ENCODE results near the gene FBXL20. TPM values are rescaled to one million over a fixed set of nuclear protein-coding genes. Genes with fewer than 3 reads are reported as not detected.

FBXL20 gene
- total and polyA plus RNA-seq, 2 donors = 4.2 to 8.7 TPM

DNA sequence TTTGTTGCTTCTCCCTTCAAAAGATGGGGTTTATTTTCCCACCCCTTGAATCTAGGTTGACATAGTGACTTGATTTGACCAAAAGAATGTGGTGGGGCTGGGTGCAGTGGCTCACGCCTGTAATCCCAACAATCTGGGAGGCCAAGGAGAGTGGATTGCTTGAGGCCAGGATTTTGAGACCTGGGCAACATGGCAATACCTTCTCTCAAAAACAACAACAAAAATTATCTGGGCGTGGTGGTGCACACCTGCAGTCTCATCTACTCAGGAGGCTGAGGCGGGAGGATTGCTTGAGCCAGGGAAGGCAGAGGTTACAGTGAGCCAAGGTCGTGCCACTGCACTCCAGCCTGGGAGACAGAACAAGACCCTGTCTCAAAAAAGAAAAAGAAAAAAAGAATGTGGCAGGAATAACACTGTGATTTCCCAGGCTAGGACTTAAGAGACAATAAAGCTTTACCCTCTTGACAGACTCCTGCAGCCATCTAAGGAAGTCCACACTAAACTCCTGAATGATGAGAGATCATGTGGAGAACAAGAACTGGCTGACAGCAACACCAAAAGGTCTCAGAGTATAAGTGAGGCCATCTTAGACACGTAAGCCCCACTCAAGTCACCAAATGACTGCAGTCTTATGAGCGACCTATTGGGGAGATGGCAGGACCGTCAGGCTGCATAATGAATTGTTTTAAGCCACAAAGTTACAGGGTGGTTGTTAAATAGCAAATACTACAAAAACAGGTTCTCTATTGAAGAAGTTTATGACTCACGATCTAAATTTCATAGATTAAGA lies 37.0 kb downstream of the FBXL20 start:
- 97% methylated on average over 8 of the region's 8 CpGs for WGBS
- H3K4me1 ChIP-seq (ENCODE audit: control insufficient read depth in 2 of 2, insufficient read depth in 2 of 2, low read length in 2 of 2) = no peaks in the 10 kb centered on the region

DNA sequence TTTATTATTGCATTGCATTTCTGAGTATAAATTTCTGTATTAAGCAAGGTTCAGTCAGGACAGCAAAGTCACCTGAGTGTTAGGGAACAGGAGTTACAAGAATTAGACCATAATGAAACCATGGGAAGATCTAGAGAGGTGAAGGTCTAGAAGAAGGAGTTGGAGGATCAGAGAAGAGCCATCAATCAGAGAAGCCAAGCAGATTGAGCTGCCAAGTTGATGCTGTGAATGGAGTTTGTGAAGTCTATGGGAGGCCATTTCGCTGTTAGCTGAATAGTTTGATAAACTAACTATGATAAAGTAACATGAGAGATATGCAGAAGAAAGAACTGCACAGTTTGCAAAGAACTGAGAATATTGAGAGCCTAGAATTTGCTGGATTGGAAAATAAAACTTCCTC lies 40.4 kb downstream of the FBXL20 start:
- Histone ChIP-seq H3K4me3 (ENCODE audit: low read length in 2 of 2) (no peak overlapping the region), H3K27ac (ENCODE audit: low read depth in 1 of 2, low read length in 1 of 2) (no peak overlapping the region), H3K27me3 (ENCODE audit: control insufficient read depth in 2 of 2, insufficient read depth in 1 of 2, low read length in 1 of 2) (no peaks in the 10 kb centered on the region), H3K9me3 (ENCODE audit: control insufficient read depth in 2 of 2, insufficient read depth in 1 of 2, low read length in 1 of 2) (no peaks in the 10 kb centered on the region), H3K36me3 (ENCODE audit: control insufficient read depth in 2 of 2, insufficient read depth in 2 of 2, low read length in 1 of 2) (no peaks in the 10 kb centered on the region), H3K4me1 (ENCODE audit: control insufficient read depth in 2 of 2, insufficient read depth in 2 of 2, low read length in 2 of 2) (no peaks in the 10 kb centered on the region)
- 98% methylated on average over 1 of the region's 1 CpG for WGBS
- no peak for DNase-seq (ENCODE audit: low read depth in 6 of 9, low spot score in 9 of 9)

More for the DNA sequence above, 37.0 kb downstream of the FBXL20 start:
- no peak overlapping the region for H3K4me3 ChIP-seq (ENCODE audit: low read length in 2 of 2)
- H3K9me3 ChIP-seq (ENCODE audit: control insufficient read depth in 2 of 2, insufficient read depth in 1 of 2, low read length in 1 of 2) = no peaks in the 10 kb centered on the region
- H3K27ac ChIP-seq (ENCODE audit: low read depth in 1 of 2, low read length in 1 of 2) = no peak overlapping the region
- no peaks in the 10 kb centered on the region for H3K36me3 ChIP-seq (ENCODE audit: control insufficient read depth in 2 of 2, insufficient read depth in 2 of 2, low read length in 1 of 2)
- DNase-seq (ENCODE audit: low read depth in 6 of 9, low spot score in 9 of 9) = no peak
- H3K27me3 ChIP-seq (ENCODE audit: control insufficient read depth in 2 of 2, insufficient read depth in 1 of 2, low read length in 1 of 2) = no peaks in the 10 kb centered on the region

DNA sequence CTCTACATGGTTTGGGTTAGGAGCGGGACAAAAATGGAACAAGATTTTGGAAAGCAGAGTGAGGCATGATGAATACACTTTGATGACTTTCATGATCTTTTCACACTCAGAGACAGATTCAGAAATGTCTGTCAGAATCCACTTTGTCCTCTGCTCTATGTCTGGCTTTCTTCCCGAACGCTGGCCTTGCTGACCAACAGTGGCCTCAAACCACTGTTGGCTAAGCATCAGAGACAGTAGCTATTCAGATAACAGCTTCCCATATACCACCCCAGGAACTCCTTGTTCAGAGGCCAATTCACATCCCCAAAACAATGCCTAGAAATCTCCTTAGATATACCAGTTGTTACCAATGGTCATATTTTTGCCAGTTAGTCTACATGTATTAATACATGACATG lies 40.9 kb downstream of the FBXL20 start:
- H3K4me1 ChIP-seq (ENCODE audit: control insufficient read depth in 2 of 2, insufficient read depth in 2 of 2, low read length in 2 of 2) = no peaks in the 10 kb centered on the region

GRCh38 chr17:39359994-39360393 lies 41.4 kb downstream of the FBXL20 start:
- DNase-seq (ENCODE audit: low read depth in 6 of 9, low spot score in 9 of 9) = no peak
- Histone ChIP-seq H3K27ac (ENCODE audit: low read depth in 1 of 2, low read length in 1 of 2) (no peak overlapping the region), H3K4me3 (ENCODE audit: low read length in 2 of 2) (no peak overlapping the region), H3K4me1 (ENCODE audit: control insufficient read depth in 2 of 2, insufficient read depth in 2 of 2, low read length in 2 of 2) (no peaks in the 10 kb centered on the region), H3K36me3 (ENCODE audit: control insufficient read depth in 2 of 2, insufficient read depth in 2 of 2, low read length in 1 of 2) (no peaks in the 10 kb centered on the region), H3K9me3 (ENCODE audit: control insufficient read depth in 2 of 2, insufficient read depth in 1 of 2, low read length in 1 of 2) (no peaks in the 10 kb centered on the region), H3K27me3 (ENCODE audit: control insufficient read depth in 2 of 2, insufficient read depth in 1 of 2, low read length in 1 of 2) (no peaks in the 10 kb centered on the region)
- 99% methylated on average over 1 of the region's 1 CpG for WGBS

More for the DNA sequence above, 40.9 kb downstream of the FBXL20 start:
- 98% methylated on average over 3 of the region's 3 CpGs for WGBS
- no peak overlapping the region for H3K4me3 ChIP-seq (ENCODE audit: low read length in 2 of 2)
- no peaks in the 10 kb centered on the region for H3K9me3 ChIP-seq (ENCODE audit: control insufficient read depth in 2 of 2, insufficient read depth in 1 of 2, low read length in 1 of 2)
- no peaks in the 10 kb centered on the region for H3K36me3 ChIP-seq (ENCODE audit: control insufficient read depth in 2 of 2, insufficient read depth in 2 of 2, low read length in 1 of 2)
- H3K27me3 ChIP-seq (ENCODE audit: control insufficient read depth in 2 of 2, insufficient read depth in 1 of 2, low read length in 1 of 2) = no peaks in the 10 kb centered on the region
- no peak overlapping the region for H3K27ac ChIP-seq (ENCODE audit: low read depth in 1 of 2, low read length in 1 of 2)
- no peak for DNase-seq (ENCODE audit: low read depth in 6 of 9, low spot score in 9 of 9)

DNA sequence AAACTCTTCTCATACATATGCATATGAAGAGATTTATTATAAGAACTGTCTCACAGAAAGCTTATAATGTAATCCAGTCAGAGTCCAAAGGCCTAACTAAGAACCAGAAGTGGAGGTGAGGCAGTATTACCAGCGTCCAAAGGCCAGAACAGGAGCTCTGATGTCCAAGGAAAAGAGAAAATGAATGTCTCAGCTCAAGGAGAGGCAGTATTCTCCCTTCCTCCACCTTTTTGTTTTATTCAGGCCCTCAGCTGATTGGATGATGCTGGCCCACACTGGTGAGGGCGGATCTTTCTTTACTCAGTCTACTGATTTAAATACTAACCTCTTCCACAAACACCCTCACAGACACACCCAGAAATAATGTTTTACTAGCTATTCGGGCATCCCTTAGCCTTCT lies 43.4 kb downstream of the FBXL20 start:
- Histone ChIP-seq H3K27ac (ENCODE audit: low read depth in 1 of 2, low read length in 1 of 2) (no peak overlapping the region), H3K9me3 (ENCODE audit: control insufficient read depth in 2 of 2, insufficient read depth in 1 of 2, low read length in 1 of 2) (no peaks in the 10 kb centered on the region), H3K4me3 (ENCODE audit: low read length in 2 of 2) (no peak overlapping the region), H3K36me3 (ENCODE audit: control insufficient read depth in 2 of 2, insufficient read depth in 2 of 2, low read length in 1 of 2) (no peaks in the 10 kb centered on the region), H3K27me3 (ENCODE audit: control insufficient read depth in 2 of 2, insufficient read depth in 1 of 2, low read length in 1 of 2) (no peaks in the 10 kb centered on the region), H3K4me1 (ENCODE audit: control insufficient read depth in 2 of 2, insufficient read depth in 2 of 2, low read length in 2 of 2) (no peaks in the 10 kb centered on the region)
- DNase-seq (ENCODE audit: low read depth in 6 of 9, low spot score in 9 of 9) = no peak
- WGBS = 77% methylated on average over 3 of the region's 3 CpGs

DNA sequence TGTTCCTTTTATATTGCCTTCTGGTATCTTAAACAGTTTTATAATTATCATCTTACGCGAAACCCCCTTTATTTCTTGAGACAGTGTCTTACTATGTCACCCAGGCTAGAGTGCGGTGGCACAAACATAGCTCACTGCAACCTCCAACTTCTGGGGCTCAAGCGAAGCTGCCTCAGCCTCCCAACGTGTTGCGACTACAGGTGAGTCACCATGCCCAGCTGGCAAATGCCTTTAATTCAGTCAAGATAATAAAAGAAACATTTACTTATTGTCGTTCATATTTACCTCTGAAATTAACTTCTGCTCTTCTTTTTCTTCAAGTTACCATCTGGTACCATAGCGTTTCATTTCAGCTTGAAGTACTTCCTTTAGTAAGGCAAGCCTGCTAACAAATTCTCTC lies 43.9 kb downstream of the FBXL20 start:
- no peaks in the 10 kb centered on the region for H3K36me3 ChIP-seq (ENCODE audit: control insufficient read depth in 2 of 2, insufficient read depth in 2 of 2, low read length in 1 of 2)
- no peak overlapping the region for H3K27ac ChIP-seq (ENCODE audit: low read depth in 1 of 2, low read length in 1 of 2)
- WGBS = 92% methylated on average over 8 of the region's 8 CpGs
- no peaks in the 10 kb centered on the region for H3K4me1 ChIP-seq (ENCODE audit: control insufficient read depth in 2 of 2, insufficient read depth in 2 of 2, low read length in 2 of 2)
- H3K27me3 ChIP-seq (ENCODE audit: control insufficient read depth in 2 of 2, insufficient read depth in 1 of 2, low read length in 1 of 2) = no peaks in the 10 kb centered on the region
- no peaks in the 10 kb centered on the region for H3K9me3 ChIP-seq (ENCODE audit: control insufficient read depth in 2 of 2, insufficient read depth in 1 of 2, low read length in 1 of 2)
- DNase-seq (ENCODE audit: low read depth in 6 of 9, low spot score in 9 of 9) = no peak
- H3K4me3 ChIP-seq (ENCODE audit: low read length in 2 of 2) = no peak overlapping the region

DNA sequence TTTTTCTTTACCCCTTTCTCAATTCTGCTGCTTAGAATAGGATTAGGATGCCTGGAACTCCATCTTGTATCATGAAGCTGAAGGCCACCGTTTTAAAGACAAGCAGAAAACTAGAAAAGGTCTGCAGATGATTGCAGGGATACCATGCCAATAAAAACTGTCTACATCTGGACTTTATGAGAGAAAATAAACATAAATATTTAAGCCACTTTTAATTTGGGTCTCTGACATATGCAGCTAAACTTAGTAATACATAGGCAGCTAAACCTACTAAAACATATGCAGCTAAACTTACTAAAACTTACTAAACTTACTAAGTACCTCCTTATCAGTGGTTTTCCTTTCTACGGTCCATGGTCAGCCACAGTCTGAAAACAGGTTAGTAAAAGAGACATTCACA lies 48.4 kb downstream of the FBXL20 start:
- no peaks in the 10 kb centered on the region for H3K27me3 ChIP-seq (ENCODE audit: control insufficient read depth in 2 of 2, insufficient read depth in 1 of 2, low read length in 1 of 2)
- no peak overlapping the region for H3K27ac ChIP-seq (ENCODE audit: low read depth in 1 of 2, low read length in 1 of 2)
- no peak overlapping the region for H3K4me3 ChIP-seq (ENCODE audit: low read length in 2 of 2)
- H3K4me1 ChIP-seq (ENCODE audit: control insufficient read depth in 2 of 2, insufficient read depth in 2 of 2, low read length in 2 of 2) = no peaks in the 10 kb centered on the region
- H3K9me3 ChIP-seq (ENCODE audit: control insufficient read depth in 2 of 2, insufficient read depth in 1 of 2, low read length in 1 of 2) = no peaks in the 10 kb centered on the region
- H3K36me3 ChIP-seq (ENCODE audit: control insufficient read depth in 2 of 2, insufficient read depth in 2 of 2, low read length in 1 of 2) = no peaks in the 10 kb centered on the region
- 93% methylated on average over 2 of the region's 2 CpGs for WGBS
- DNase-seq (ENCODE audit: low read depth in 6 of 9, low spot score in 9 of 9) = no peak

DNA sequence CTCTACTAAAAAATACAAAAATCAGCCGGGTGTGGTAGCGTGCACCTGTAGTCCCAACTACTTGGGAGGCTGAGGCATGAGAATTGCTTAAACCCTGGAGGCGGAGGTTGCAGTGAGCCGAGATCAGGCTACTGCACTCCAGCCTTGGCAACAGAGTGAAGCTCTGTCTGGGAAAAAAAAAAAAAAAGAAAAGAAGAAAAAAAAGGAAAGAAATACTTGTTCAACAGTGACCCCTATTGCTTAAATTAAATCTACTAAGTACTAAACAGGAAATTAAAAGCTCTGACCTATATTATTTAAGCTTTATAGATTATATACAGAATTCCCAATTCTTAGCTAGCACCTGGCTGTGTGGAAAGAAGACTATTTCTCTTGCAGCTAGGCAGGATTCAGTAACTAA lies 48.9 kb downstream of the FBXL20 start:
- no peaks in the 10 kb centered on the region for H3K27me3 ChIP-seq (ENCODE audit: control insufficient read depth in 2 of 2, insufficient read depth in 1 of 2, low read length in 1 of 2)
- 95% methylated on average over 4 of the region's 4 CpGs for WGBS
- no peaks in the 10 kb centered on the region for H3K9me3 ChIP-seq (ENCODE audit: control insufficient read depth in 2 of 2, insufficient read depth in 1 of 2, low read length in 1 of 2)
- H3K4me3 ChIP-seq (ENCODE audit: low read length in 2 of 2) = no peak overlapping the region
- no peak for DNase-seq (ENCODE audit: low read depth in 6 of 9, low spot score in 9 of 9)
- H3K27ac ChIP-seq (ENCODE audit: low read depth in 1 of 2, low read length in 1 of 2) = no peak overlapping the region
- H3K4me1 ChIP-seq (ENCODE audit: control insufficient read depth in 2 of 2, insufficient read depth in 2 of 2, low read length in 2 of 2) = no peaks in the 10 kb centered on the region
- no peaks in the 10 kb centered on the region for H3K36me3 ChIP-seq (ENCODE audit: control insufficient read depth in 2 of 2, insufficient read depth in 2 of 2, low read length in 1 of 2)

DNA sequence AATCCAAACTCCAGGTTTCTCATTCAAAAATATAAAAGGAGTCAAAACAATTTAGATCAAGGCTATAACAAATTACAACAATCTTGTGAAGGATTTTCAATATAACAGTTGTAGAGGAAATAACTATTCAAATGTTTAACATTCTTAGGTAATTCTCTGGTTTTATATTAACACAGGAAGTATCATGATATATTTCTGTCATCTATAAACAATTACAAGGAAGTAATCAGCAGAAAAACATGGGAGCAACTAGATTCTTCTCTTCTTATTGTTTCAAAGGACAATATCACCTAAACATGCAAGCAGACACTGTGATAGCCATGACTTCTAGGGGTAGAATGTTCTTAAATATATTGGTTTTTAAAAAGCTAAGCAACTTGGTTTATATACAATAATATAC lies 49.9 kb downstream of the FBXL20 start:
- no peaks in the 10 kb centered on the region for H3K27me3 ChIP-seq (ENCODE audit: control insufficient read depth in 2 of 2, insufficient read depth in 1 of 2, low read length in 1 of 2)
- no peak overlapping the region for H3K4me3 ChIP-seq (ENCODE audit: low read length in 2 of 2)
- no peaks in the 10 kb centered on the region for H3K4me1 ChIP-seq (ENCODE audit: control insufficient read depth in 2 of 2, insufficient read depth in 2 of 2, low read length in 2 of 2)
- H3K36me3 ChIP-seq (ENCODE audit: control insufficient read depth in 2 of 2, insufficient read depth in 2 of 2, low read length in 1 of 2) = no peaks in the 10 kb centered on the region
- no peak for DNase-seq (ENCODE audit: low read depth in 6 of 9, low spot score in 9 of 9)
- no peak overlapping the region for H3K27ac ChIP-seq (ENCODE audit: low read depth in 1 of 2, low read length in 1 of 2)
- H3K9me3 ChIP-seq (ENCODE audit: control insufficient read depth in 2 of 2, insufficient read depth in 1 of 2, low read length in 1 of 2) = no peaks in the 10 kb centered on the region
